IPS-20b (cell line): Measurements from ENCODE around the gene PLIN3.
"Not testable (repeated sequence)": the region's sequence is repeated elsewhere in the genome, so short reads cannot be mapped to it uniquely, and the experiment has no call there.

Experiments
- H3K27ac ChIP-seq: one replicate; pipeline ENCODE4 v1.5.1; 2013; ENCODE audit warnings: low read length
- H3K27me3 ChIP-seq: 2 replicates; pipeline ENCODE4 v1.6.1; 2013; ENCODE audit warnings: mild to moderate bottlenecking, low read length, inconsistent platforms; ENCODE audit not compliant: insufficient read depth
- H3K36me3 ChIP-seq: 2 replicates; pipeline ENCODE4 v1.6.1; 2013; ENCODE audit warnings: low read depth, mild to moderate bottlenecking, inconsistent platforms, low read length, moderate library complexity; ENCODE audit not compliant: insufficient read depth
- H3K4me1 ChIP-seq: 2 replicates; pipeline ENCODE4 v1.6.1; 2013; ENCODE audit warnings: mild to moderate bottlenecking, control low read depth, inconsistent platforms, low read length, moderate library complexity; ENCODE audit not compliant: insufficient read depth
- H3K4me3 ChIP-seq: 2 replicates; pipeline ENCODE4 v1.5.1; 2013; ENCODE audit warnings: mild to moderate bottlenecking, low read length, inconsistent platforms
- H3K9ac ChIP-seq: 2 replicates; pipeline ENCODE4 v1.6.1; 2013; ENCODE audit warnings: low read depth, mild to moderate bottlenecking, inconsistent platforms, low read length, moderate library complexity
- H3K9me3 ChIP-seq: 2 replicates; pipeline ENCODE4 v1.6.1; 2013; ENCODE audit warnings: mild to moderate bottlenecking, low read depth, low read length, inconsistent platforms; ENCODE audit not compliant: insufficient read depth

The PLIN3 gene

DNA sequence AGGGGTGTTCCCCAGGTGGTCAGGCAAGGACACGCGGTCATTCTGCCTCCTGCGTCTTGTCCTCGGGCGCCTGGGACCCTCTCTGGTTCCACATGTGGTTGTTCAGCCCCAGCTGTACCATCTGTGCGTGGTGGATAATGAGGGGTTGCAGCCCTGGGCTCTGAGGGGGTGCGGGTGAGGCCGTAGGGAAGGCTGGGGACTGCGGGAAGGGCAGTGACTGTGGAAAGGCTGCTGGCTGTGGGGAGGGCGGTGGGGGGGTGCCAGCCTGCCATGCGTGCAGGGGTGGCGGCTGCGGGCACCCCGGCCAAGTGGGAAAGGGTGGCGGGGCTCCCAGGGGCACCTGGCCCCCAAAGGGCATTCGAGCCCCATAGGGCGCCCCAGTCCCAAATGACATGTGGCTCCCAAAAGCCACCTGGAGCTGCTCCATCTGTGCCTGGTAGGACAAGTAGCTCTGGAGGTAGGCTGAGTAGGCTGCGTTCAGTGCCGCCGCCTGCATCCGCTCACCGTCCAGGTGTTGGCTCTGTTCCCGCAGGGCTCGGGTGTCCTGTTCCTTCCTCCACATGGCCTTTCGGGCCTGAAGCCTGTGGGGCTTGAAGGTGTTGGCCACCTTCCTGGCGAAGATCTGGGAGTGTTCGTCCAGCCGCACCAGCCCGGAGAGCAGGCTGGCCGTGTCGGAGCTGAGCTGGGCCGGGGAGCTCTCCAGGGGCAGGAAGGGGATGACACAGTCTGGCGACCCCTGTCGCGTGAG is 51.1 kb downstream of the PLIN3 start:
- Histone ChIP-seq H3K36me3 (no peaks in the 10 kb centered on the region), H3K27ac (no peak overlapping the region), H3K4me1 (no peaks in the 10 kb centered on the region), H3K27me3 (peaks cover 15% of the 10 kb centered on the region; the same call in 1 of the 2 replicates), H3K9me3 (no peaks in the 10 kb centered on the region; the same call in 1 of the 2 replicates), H3K9ac (no peak overlapping the region), H3K4me3 (no peak overlapping the region)

DNA sequence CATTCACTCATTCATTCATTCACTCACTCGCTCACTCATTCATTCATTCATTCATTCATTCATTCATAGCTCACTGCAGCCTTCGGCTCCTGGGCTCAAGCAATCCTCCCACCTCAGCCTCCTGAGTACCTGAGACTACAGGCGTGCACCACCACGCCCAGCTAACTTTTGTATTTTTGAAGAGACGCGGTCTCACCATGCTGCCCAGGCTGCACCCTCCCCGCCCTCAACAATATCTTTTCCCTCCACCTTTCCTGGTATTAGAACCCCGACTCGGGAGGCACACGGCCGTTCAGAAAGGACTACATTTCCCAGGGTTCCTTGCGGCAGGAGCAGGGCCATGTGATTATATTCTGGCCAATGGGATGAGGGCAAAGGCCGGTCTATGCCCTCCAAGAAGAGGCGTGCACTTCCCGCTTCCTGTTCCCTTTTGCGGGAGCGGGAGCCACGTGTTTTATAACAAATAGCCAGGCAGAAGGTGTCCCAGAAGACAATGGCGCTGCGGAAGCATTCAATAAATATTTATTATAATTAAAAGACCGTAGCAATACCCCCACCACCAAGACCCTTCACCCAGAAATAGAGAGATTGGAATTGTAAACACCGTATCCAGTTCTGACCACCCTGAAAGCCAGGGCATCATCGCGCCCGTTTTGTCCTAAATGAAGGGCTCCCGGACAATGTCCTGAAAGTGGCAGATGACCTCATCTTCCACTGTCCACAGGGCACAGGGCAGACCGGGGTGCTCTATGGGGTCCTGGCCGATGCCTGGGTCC is 51.9 kb downstream of the PLIN3 start:
- no peaks in the 10 kb centered on the region for H3K4me1 ChIP-seq
- peaks cover 15% of the 10 kb centered on the region; the same call in 1 of the 2 replicates for H3K27me3 ChIP-seq
- no peaks in the 10 kb centered on the region; the same call in 1 of the 2 replicates for H3K9me3 ChIP-seq
- H3K4me3 ChIP-seq: peak overlapping the region; percentile 22; the same call in 1 of the 2 replicates
- H3K9ac ChIP-seq: no peak overlapping the region
- no peak overlapping the region for H3K27ac ChIP-seq
- no peaks in the 10 kb centered on the region for H3K36me3 ChIP-seq

DNA sequence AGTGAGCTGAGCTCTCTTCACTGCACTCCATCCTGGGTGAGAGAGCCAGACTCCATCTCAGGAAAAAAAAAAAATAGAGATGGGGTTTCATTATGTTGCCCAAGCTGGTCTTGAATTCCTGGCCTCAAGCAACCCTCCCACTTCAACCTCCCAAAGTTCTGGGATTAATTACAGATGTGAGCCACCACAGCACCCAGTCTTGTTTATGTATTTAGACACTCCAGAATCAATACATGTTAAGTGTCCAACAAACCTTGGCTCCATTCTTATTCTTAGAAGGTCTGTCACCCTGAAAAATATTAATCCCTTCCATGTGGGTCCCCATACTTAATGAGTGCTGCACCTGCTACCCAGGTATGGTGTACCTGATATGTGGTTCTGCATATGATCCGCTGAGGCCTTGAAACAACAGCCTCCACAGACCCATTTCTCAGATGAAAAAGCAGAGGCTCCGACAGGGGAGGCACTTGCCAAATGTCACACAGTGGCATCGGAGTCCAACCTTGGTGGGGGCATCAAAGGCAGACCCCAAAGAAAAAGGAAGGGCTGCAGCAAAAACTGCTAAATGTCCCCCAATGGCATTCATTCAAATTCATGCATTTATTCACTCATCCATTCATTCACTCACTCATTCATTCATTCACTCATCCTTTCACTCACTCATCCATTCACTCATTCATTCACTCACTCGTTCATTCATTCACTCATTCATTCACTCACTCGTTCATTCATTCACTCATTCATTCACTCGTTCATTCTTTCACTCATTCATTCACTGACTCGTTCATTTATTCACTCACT is 52.6 kb downstream of the PLIN3 start:
- no peaks in the 10 kb centered on the region for H3K4me1 ChIP-seq
- H3K9me3 ChIP-seq: no peaks in the 10 kb centered on the region; the same call in 1 of the 2 replicates
- peaks cover 15% of the 10 kb centered on the region; the same call in 1 of the 2 replicates for H3K27me3 ChIP-seq
- H3K4me3 ChIP-seq: no peak overlapping the region
- no peak overlapping the region for H3K27ac ChIP-seq
- no peak overlapping the region for H3K9ac ChIP-seq
- no peaks in the 10 kb centered on the region for H3K36me3 ChIP-seq

GRCh38 chr19:4811328-4812131 is 55.9 kb downstream of the PLIN3 start:
- Histone ChIP-seq H3K36me3 (no peaks in the 10 kb centered on the region), H3K27me3 (peaks cover 7% of the 10 kb centered on the region; the same call in 1 of the 2 replicates), H3K9ac (no peak overlapping the region), H3K4me1 (no peaks in the 10 kb centered on the region), H3K9me3 (no peaks in the 10 kb centered on the region; the same call in 1 of the 2 replicates), H3K4me3 (no peak overlapping the region), H3K27ac (no peak overlapping the region)

DNA sequence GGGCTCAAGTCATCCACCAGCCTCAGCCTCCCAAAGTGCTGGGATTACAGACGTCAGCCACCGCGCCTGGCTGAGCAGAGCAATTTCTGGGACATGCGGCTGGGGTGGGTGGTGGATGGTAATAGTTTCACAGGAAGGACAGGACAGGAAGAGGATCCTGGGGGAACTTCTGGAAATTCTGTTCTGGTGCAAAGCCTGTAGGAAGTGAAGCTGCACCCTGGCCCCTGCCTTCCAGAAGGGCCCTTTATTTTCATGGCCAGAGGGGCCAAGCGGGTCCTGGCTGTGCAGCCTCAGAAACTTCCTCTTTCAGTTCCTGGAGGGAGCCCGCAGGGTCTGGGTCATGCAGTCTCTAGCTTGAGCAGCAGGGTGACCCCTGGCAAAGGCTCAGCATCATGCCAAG is 60.3 kb downstream of the PLIN3 start:
- Histone ChIP-seq H3K4me3 (no peak overlapping the region), H3K4me1 (no peaks in the 10 kb centered on the region), H3K9ac (no peak overlapping the region)

DNA sequence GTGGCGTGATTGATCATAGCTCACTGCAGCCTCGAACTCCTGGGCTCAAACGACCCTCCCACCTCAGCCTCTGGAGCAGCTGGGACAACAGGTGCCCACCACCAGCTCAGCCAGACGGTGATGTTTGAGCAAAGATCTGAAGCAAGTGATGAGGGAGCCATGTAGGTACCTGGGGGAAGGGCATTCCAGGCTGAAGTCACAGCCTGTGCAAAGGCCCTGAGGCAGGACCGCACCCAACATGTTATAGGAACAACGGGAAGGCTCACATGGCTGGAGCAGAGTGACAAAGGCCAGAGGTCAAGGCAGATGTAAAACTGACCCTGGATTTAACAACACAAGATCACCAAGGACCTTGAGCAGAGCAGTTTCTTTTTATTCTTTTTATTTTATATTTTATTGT is 61.1 kb downstream of the PLIN3 start:
- no peak overlapping the region for H3K9ac ChIP-seq
- no peaks in the 10 kb centered on the region for H3K27me3 ChIP-seq
- H3K4me1 ChIP-seq: no peaks in the 10 kb centered on the region
- H3K27ac ChIP-seq: no peak overlapping the region
- H3K4me3 ChIP-seq: no peak overlapping the region
- H3K9me3 ChIP-seq: no peaks in the 10 kb centered on the region
- no peaks in the 10 kb centered on the region for H3K36me3 ChIP-seq

More for the DNA sequence above, 60.3 kb downstream of the PLIN3 start:
- Histone ChIP-seq H3K27ac (no peak overlapping the region), H3K36me3 (no peaks in the 10 kb centered on the region), H3K9me3 (no peaks in the 10 kb centered on the region), H3K27me3 (no peaks in the 10 kb centered on the region)

DNA sequence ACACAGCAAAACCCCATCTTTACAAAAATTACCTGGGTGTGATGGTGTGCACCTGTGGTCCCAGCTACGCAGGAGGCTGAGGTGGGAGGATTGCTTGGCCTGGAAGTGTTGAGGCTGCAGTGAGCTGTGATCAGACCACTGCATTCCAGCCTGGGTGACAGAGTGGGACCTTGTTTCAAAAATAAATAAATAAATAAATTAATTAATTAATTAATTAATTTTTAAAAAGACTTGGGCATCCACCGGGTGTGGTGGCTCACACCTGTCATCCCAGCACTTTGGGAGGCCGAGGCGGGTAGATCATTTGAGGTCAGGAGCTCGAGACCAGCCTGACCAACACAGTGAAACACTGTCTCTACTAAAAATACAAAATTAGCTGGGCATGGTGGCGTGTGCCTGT is 62.3 kb downstream of the PLIN3 start:
- not testable (repeated sequence) for H3K27me3 ChIP-seq, H3K36me3 ChIP-seq, H3K9me3 ChIP-seq, H3K4me1 ChIP-seq, H3K9ac ChIP-seq, H3K4me3 ChIP-seq, H3K27ac ChIP-seq

DNA sequence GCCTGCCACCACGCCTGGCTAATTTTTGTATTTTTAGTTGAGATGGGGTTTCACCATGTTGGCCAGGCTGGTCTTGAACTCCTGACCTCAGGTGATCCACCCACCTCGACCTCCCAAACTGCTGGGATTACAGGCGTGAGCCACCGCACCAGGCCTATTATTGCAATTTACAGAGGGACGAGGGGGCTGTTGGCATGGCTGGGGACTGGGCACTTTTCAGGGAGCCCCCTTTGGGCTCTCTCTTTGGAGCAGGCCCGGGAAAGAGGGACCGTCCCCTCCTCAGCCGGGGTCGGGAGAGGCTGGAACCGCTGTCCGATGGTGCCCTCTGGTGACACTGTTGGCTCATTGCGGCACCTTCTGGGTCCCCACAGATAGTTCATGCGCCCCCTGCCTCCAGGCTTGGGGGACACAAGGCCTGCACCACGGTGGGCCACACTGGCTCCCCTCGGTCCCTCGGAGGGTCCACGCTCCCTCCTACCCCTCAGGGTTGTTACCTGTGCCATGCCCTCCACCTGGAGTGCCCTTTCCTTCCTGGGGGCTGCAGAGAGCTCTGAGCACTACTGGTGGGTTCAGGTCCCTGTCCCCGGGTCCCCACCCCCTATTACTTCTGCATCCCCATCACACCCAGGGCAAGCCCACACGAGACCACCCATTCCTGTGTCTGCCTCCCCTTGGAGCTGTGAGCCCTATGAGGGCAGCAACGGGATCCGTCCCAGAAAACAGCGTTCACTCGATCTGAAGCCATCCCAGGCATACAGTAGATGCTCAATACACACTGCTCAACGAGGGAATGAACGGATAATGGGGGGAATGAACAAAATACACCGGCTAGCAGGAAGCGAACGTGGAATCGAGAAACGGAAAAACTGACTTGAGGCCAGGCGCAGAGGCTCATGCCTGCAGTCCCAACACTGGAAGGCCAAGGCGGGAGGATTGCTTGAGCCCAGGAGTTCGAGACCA is 63.5 kb downstream of the PLIN3 start:
- H3K4me1 ChIP-seq: no peaks in the 10 kb centered on the region
- H3K27ac ChIP-seq: no peak overlapping the region
- no peaks in the 10 kb centered on the region for H3K27me3 ChIP-seq
- H3K36me3 ChIP-seq: no peaks in the 10 kb centered on the region
- no peaks in the 10 kb centered on the region for H3K9me3 ChIP-seq
- H3K4me3 ChIP-seq: no peak overlapping the region
- no peak overlapping the region for H3K9ac ChIP-seq

GRCh38 chr19:4802711-4803110 is 64.8 kb downstream of the PLIN3 start:
- H3K27me3 ChIP-seq: no peaks in the 10 kb centered on the region
- H3K9ac ChIP-seq: no peak overlapping the region
- H3K36me3 ChIP-seq: no peaks in the 10 kb centered on the region

DNA sequence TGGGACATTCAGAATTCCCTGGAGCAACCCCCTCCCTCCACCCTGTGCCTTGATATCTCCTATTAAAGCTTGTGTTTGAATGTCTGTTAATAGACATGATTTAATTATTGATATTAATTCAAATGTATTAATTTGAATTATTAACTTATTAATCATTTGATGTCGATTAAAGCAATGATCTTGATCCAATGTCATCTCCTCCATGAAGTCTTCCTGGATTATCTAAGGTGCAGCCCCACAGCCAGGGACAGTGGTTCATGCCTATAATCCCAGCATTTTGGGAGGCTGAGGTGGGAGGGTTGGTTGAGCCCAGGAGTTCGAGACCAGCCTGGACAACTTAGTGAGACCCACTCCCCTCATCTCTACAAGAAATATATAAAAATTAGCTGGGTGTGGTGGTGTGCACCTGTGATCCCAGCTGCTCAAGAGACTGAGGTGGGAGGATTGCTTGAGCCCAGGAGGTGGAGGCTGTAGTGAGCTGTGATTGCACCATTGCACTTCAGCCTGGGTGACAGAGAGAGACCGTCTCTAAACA is 66.3 kb downstream of the PLIN3 start:
- no peaks in the 10 kb centered on the region for H3K27me3 ChIP-seq
- no peak overlapping the region for H3K4me3 ChIP-seq
- peaks cover 12% of the 10 kb centered on the region for H3K36me3 ChIP-seq
- no peaks in the 10 kb centered on the region for H3K9me3 ChIP-seq
- H3K4me1 ChIP-seq: no peaks in the 10 kb centered on the region
- H3K27ac ChIP-seq: no peak overlapping the region
- no peak overlapping the region for H3K9ac ChIP-seq

More at GRCh38 chr19:4802711-4803110, 64.8 kb downstream of the PLIN3 start:
- Histone ChIP-seq H3K4me1 (no peaks in the 10 kb centered on the region), H3K9me3 (no peaks in the 10 kb centered on the region), H3K27ac (no peak overlapping the region), H3K4me3 (no peak overlapping the region)
